Fibroblast of lung (primary cell): ENCODE results near the gene SEPHS1. TPM values are rescaled to one million over a fixed set of nuclear protein-coding genes. Genes with fewer than 3 reads are reported as not detected.

ENCODE experiments used
- DNase-seq, 2 donors: peaks; one replicate each; pipeline versions ENCODE4 v3.0.0 to v3.0.0-alpha.2; 2010; ENCODE audit warnings: low read depth in 2 of 2
- H2AFZ ChIP-seq: 2 replicates; pipeline ENCODE4 v1.5.1; 2012; ENCODE audit warnings: low read length, control low read depth, inconsistent platforms
- H3K27ac ChIP-seq: 2 replicates; pipeline ENCODE4 v1.5.1; 2011; ENCODE audit warnings: low read length, control low read depth; ENCODE audit not compliant: insufficient read depth
- H3K27me3 ChIP-seq: 2 replicates; pipeline ENCODE4 v1.5.1; 2011; ENCODE audit warnings: mild to moderate bottlenecking, low read length; ENCODE audit not compliant: control insufficient read depth, insufficient read depth
- H3K36me3 ChIP-seq: 2 replicates; pipeline ENCODE4 v1.5.1; 2011; ENCODE audit warnings: low read length; ENCODE audit not compliant: control insufficient read depth, insufficient read depth
- H3K4me1 ChIP-seq: 2 replicates; pipeline ENCODE4 v1.5.1; 2011; ENCODE audit warnings: low read length; ENCODE audit not compliant: control insufficient read depth, insufficient read depth; ENCODE audit errors: extremely low read depth
- H3K4me2 ChIP-seq: 2 replicates; pipeline ENCODE4 v1.5.1; 2011; ENCODE audit warnings: low read length, control low read depth; ENCODE audit not compliant: insufficient read depth; ENCODE audit errors: extremely low read depth
- H3K4me3 ChIP-seq, 4 experiments: fragments of 200-600 bp in 1 of 4; sonication (generic) in 1 of 4; replicated peaks in 1 of 4; 2 replicates each; pipeline ENCODE4 v1.5.1; 2011 to 2016; ENCODE audit warnings: low read length in 4 of 4, low read depth in 3 of 4, mild to moderate bottlenecking in 3 of 4, control low read depth in 2 of 4, inconsistent platforms in 1 of 4, mixed read lengths in 1 of 4; ENCODE audit not compliant: insufficient read depth in 1 of 4; ENCODE audit errors: control extremely low read depth in 1 of 4
- H3K79me2 ChIP-seq: 2 replicates; pipeline ENCODE4 v1.5.1; 2012; ENCODE audit warnings: mild to moderate bottlenecking, low read length, inconsistent platforms; ENCODE audit not compliant: control insufficient read depth, insufficient read depth
- H3K9ac ChIP-seq: 2 replicates; pipeline ENCODE4 v1.5.1; 2011; ENCODE audit warnings: mild to moderate bottlenecking, low read length, control low read depth; ENCODE audit not compliant: insufficient read depth
- H3K9me3 ChIP-seq: 2 replicates; pipeline ENCODE4 v1.5.1; 2012; ENCODE audit warnings: low read depth, low read length; ENCODE audit not compliant: control insufficient read depth, insufficient read depth
- H4K20me1 ChIP-seq: 2 replicates; pipeline ENCODE4 v1.5.1; 2011; ENCODE audit warnings: low read length; ENCODE audit not compliant: control insufficient read depth, insufficient read depth; ENCODE audit errors: extremely low read depth
- CTCF ChIP-seq, 2 donors: IDR thresholded peaks in 1 of 2; conservative IDR thresholded peaks in 1 of 2; 1 replicate in 1 of 2; 2 replicates in 1 of 2; pipeline ENCODE4 v1.5.1; 2011 to 2012; ENCODE audit warnings: low read length in 2 of 2, control low read depth in 1 of 2, inconsistent platforms in 1 of 2, low read depth in 1 of 2, mild to moderate bottlenecking in 1 of 2
- EZH2 ChIP-seq: IDR thresholded peaks from 2 replicates; pipeline ENCODE4 v1.5.1; 2012; ENCODE audit warnings: low read length, control low read depth, mild to moderate bottlenecking; ENCODE audit errors: missing control alignments
- polyA plus RNA-seq, 2 donors: library from polyadenylated mRNA; depleted of rRNA in 1 of 2; stranded (reverse) in 1 of 2; unstranded in 1 of 2; fragments of >200 nt; gene quantifications; 2 replicates each; pipeline ENCODE4 v1.2.1, GENCODE V29; 2011 to 2012; ENCODE audit warnings: missing spikeins in 1 of 2
- total RNA-seq: library from RNA; depleted of rRNA; stranded (reverse); fragments of >200 nt; gene quantifications from 2 replicates; pipeline ENCODE4 v1.2.1, GENCODE V29; 2014

Gene SEPHS1
- total and polyA plus RNA-seq, 2 donors (not counting 1 experiment from before 2014, with no cell fraction given): 27.4 to 50.6 TPM

GRCh38 chr10:13271552-13272163 lies 76.4 kb downstream of the SEPHS1 start:
- Histone ChIP-seq H2AFZ (peak overlapping the region; percentile 9), H3K4me3 (peak overlapping the region in 1 of 4 experiments; percentile 11)
- DNase-seq: peak in 1 of 2 donors; percentile 17

GRCh38 chr10:13270877-13271551 lies 77.1 kb downstream of the SEPHS1 start:
- no peak overlapping the region for H2AFZ ChIP-seq
- TF ChIP-seq EZH2 (no peak), CTCF (conservative IDR thresholded peaks at IDR 0.05 in 1 of 2, IDR thresholded peaks at IDR 0.05 in 1 of 2; ENCODE audit: low read depth in 1 of 2, low read length in 2 of 2) (no peak)
- DNase-seq: peak; percentile 28 to 48

More at GRCh38 chr10:13271552-13272163, 76.4 kb downstream of the SEPHS1 start:
- Histone ChIP-seq H3K4me1 (no peaks in the 10 kb centered on the region), H3K27ac (no peak overlapping the region), H3K9me3 (no peaks in the 10 kb centered on the region), H3K9ac (no peak overlapping the region), H3K4me2 (no peak overlapping the region), H3K36me3 (no peaks in the 10 kb centered on the region), H3K79me2 (no peaks in the 10 kb centered on the region), H3K27me3 (no peaks in the 10 kb centered on the region), H4K20me1 (no peaks in the 10 kb centered on the region)
- peak; percentile 34 to 60 for TF ChIP-seq CTCF (conservative IDR thresholded peaks at IDR 0.05 in 1 of 2, IDR thresholded peaks at IDR 0.05 in 1 of 2; ENCODE audit: low read depth in 1 of 2, low read length in 2 of 2)
- TF ChIP-seq EZH2: no peak

GRCh38 chr10:13268841-13269240 lies 79.3 kb downstream of the SEPHS1 start:
- Histone ChIP-seq H3K4me3 (no peak overlapping the region), H3K79me2 (no peaks in the 10 kb centered on the region), H3K9me3 (no peaks in the 10 kb centered on the region), H3K27ac (no peak overlapping the region), H2AFZ (no peak overlapping the region), H4K20me1 (no peaks in the 10 kb centered on the region), H3K9ac (no peak overlapping the region), H3K27me3 (no peaks in the 10 kb centered on the region), H3K36me3 (no peaks in the 10 kb centered on the region), H3K4me2 (no peak overlapping the region), H3K4me1 (no peaks in the 10 kb centered on the region)
- TF ChIP-seq CTCF (conservative IDR thresholded peaks at IDR 0.05 in 1 of 2, IDR thresholded peaks at IDR 0.05 in 1 of 2; ENCODE audit: low read depth in 1 of 2, low read length in 2 of 2): no peak
- no peak for TF ChIP-seq EZH2
- DNase-seq: no peak

More at GRCh38 chr10:13270877-13271551, 77.1 kb downstream of the SEPHS1 start:
- H3K27me3 ChIP-seq: no peaks in the 10 kb centered on the region
- H3K9ac ChIP-seq: no peak overlapping the region
- H3K9me3 ChIP-seq: no peaks in the 10 kb centered on the region
- H3K4me2 ChIP-seq: no peak overlapping the region
- no peaks in the 10 kb centered on the region for H3K4me1 ChIP-seq
- no peak overlapping the region for H3K27ac ChIP-seq
- H4K20me1 ChIP-seq: no peaks in the 10 kb centered on the region
- no peaks in the 10 kb centered on the region for H3K36me3 ChIP-seq
- no peaks in the 10 kb centered on the region for H3K79me2 ChIP-seq
- no peak overlapping the region for H3K4me3 ChIP-seq
